K562 (cell line): ENCODE results near the gene ELMO3. TPM values are rescaled to one million over a fixed set of nuclear protein-coding genes. Genes with fewer than 3 reads are reported as not detected.

ENCODE experiments used
- BRD9 ChIP-seq: fragments of 450-650 bp; IDR thresholded peaks from 2 replicates; pipeline ENCODE4 v1.6.1; 2018; ENCODE audit warnings: low read depth; ENCODE audit not compliant: partially characterized antibody
- CEBPZ ChIP-seq: fragments of 150-350 bp; IDR thresholded peaks from 2 replicates; pipeline ENCODE4 v1.6.1; 2014; ENCODE audit warnings: low read depth, mild to moderate bottlenecking, low read length, borderline replicate concordance
- CHD2 ChIP-seq: IDR thresholded peaks from 2 replicates; pipeline ENCODE4 v1.6.1; 2011; ENCODE audit warnings: low read depth, low read length
- ETV6 ChIP-seq, 3 experiments: fragments of 150-350 bp in 1 of 3; sonication (generic) in 1 of 3; formaldehyde crosslinking in 1 of 3; IDR thresholded peaks; 2 replicates each; pipeline versions ENCODE4 v1.6.1 to v1.8.0; 2014 to 2022; ENCODE audit warnings: borderline replicate concordance in 2 of 3, low read depth in 2 of 3, antibody characterized with exemption in 1 of 3, low read length in 1 of 3, mild to moderate bottlenecking in 1 of 3, missing genetic modification reagents in 1 of 3
- FOSL1 ChIP-seq: fragments of 200-800 bp; sonication (Bioruptor generic); conservative IDR thresholded peaks from 2 replicates; pipeline ENCODE4 v1.6.1; 2016; ENCODE audit warnings: missing genetic modification characterization, missing compliant biosample characterization
- FOXA3 ChIP-seq, 2 experiments: fragments of 450-650 bp in 1 of 2; sonication (generic) in 1 of 2; formaldehyde crosslinking; IDR thresholded peaks in 1 of 2; conservative IDR thresholded peaks in 1 of 2; 2 replicates each; pipeline versions ENCODE4 v1.4.0 to v1.8.0; 2020 to 2022; ENCODE audit warnings: mild to moderate bottlenecking in 2 of 2, missing genetic modification reagents in 1 of 2
- GTF2E2 ChIP-seq: fragments of 200-800 bp; sonication (Bioruptor generic); IDR thresholded peaks from 2 replicates; pipeline ENCODE4 v1.6.1; 2016; ENCODE audit warnings: missing genetic modification characterization, missing compliant biosample characterization
- HMBOX1 ChIP-seq: sonication (generic); IDR thresholded peaks from 2 replicates; pipeline ENCODE4 v1.6.1; 2016
- KLF1 ChIP-seq: fragments of 450-650 bp; IDR thresholded peaks from 2 replicates; pipeline ENCODE4 v1.6.1; 2016; ENCODE audit warnings: missing genetic modification characterization, missing compliant biosample characterization
- RREB1 ChIP-seq: fragments of 250-450 bp; sonication (Bioruptor Pico); IDR thresholded peaks from 2 replicates; pipeline ENCODE4 v1.4.0; 2020
- TEAD4 ChIP-seq, 2 experiments: sonication (generic) in 1 of 2; formaldehyde crosslinking in 1 of 2; IDR thresholded peaks; 2 replicates each; pipeline versions ENCODE4 v1.6.1 to v1.8.0; 2012 to 2022; ENCODE audit warnings: borderline replicate concordance in 1 of 2, inconsistent platforms in 1 of 2, low read length in 1 of 2, mild to moderate bottlenecking in 1 of 2, missing genetic modification reagents in 1 of 2
- ZNF655 ChIP-seq: fragments of 250-450 bp; sonication (Bioruptor Pico); IDR thresholded peaks from 2 replicates; pipeline ENCODE4 v1.5.0; 2021
- polyA plus RNA-seq, 8 experiments: library from polyadenylated mRNA; depleted of rRNA in 4 of 8; stranded (reverse) in 5 of 8; unstranded in 3 of 8; fragments of >200 nt; fragmentation: Nextera tagmentation in 2 of 8; fragmentation: Illumina TruSeq in 1 of 8; extraction: Ambion mirVana in 2 of 8; extraction: Trizol in 1 of 8; gene quantifications; 2 replicates each; pipeline versions ENCODE4 v1.2.1 to v1.2.3, GENCODE V29; 2011 to 2014; ENCODE audit warnings: inconsistent platforms in 1 of 8, missing spikeins in 1 of 8
- total RNA-seq, 7 experiments: library from RNA; depleted of rRNA in 6 of 7; stranded (reverse); fragments of >200 nt in 6 of 7; fragmentation: Illumina TruSeq in 2 of 7; extraction: Trizol in 2 of 7; gene quantifications; 2 replicates each; pipeline versions ENCODE4 v1.2.1 to v1.2.3, GENCODE V29; 2011 to 2021; ENCODE audit warnings: low replicate concordance in 1 of 7

ELMO3 gene
- total and polyA plus RNA-seq, 9 of the 15 experiments (the other 6 are each of a cell fraction or from before 2014, with no cell fraction given) = 0.04 to 5.1 (median 1.5) TPM

GRCh38 chr16:67226804-67227566 lies 28.1 kb downstream of the ELMO3 start, which contains the start of gene TMEM208 (continued):
- TF ChIP-seq RREB1 (CRISPR knock-in tag) = no peak
- no peak for TF ChIP-seq TEAD4 (IDR thresholded peaks at IDR 0.05; ENCODE audit: low read length)
- TF ChIP-seq TEAD4 (CRISPR knock-in tag; IDR thresholded peaks at IDR 0.05; ENCODE audit: borderline replicate concordance) = no peak
- no peak for TF ChIP-seq CEBPZ
- TF ChIP-seq GTF2E2 (tag) = no peak
- TF ChIP-seq ZNF655 (CRISPR knock-in tag) = no peak
- 0 out of 4 replicates have a peak, but pooled peaks of 1 of the 2 experiments have one; percentile 30 for TF ChIP-seq ETV6 (IDR thresholded peaks at IDR 0.05; ENCODE audit: borderline replicate concordance in 1 of 2, low read depth in 2 of 2, low read length in 1 of 2)
- no peak for TF ChIP-seq ETV6 (CRISPR knock-in tag; IDR thresholded peaks at IDR 0.05; ENCODE audit: borderline replicate concordance)
- no peak for TF ChIP-seq HMBOX1
- TF ChIP-seq FOXA3 (CRISPR knock-in tag; conservative IDR thresholded peaks at IDR 0.05 in 1 of 2, IDR thresholded peaks at IDR 0.05 in 1 of 2) = peak in 1 of 2 experiments; percentile 57; a peak in 1 of 4 replicates
- peak; percentile 22 for TF ChIP-seq BRD9
- no peak for TF ChIP-seq CHD2
- TF ChIP-seq FOSL1 (tag) = peak; percentile 57; the same call in 1 of the 2 replicates
- TF ChIP-seq KLF1 (tag) = peak; percentile 84; the same call in 1 of the 2 replicates
